ENCODE measurements around the gene CWC27.
"Not testable (repeated sequence)": the region's sequence is repeated elsewhere in the genome, so short reads cannot be mapped to it uniquely, and the experiment has no call there.

The CWC27 gene

GRCh38 chr5:64900618-64901017 is 131.9 kb downstream of the CWC27 start:
- in situ Hi-C loops (cut with HindIII; ENCODE audit: low sequenced_read_pairs): no loop called here

DNA sequence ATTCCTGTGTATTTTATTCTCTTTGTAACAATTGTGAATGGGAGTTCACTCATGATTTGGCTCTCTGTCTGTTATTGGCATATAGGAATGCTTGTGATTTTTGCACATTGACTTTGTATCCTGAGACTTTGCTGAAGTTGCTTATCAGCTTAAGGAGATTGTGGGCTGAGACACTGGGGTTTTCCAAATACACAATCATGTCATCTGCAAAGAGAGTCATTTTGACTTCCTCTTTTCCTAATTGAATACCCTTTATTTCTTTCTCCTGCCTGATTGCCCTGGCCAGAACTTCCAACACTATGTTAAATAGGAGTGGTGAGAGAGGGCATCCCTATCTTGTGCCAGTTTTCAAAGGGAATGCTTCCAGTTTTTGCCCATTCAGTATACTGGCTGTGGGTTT is 138.7 kb downstream of the CWC27 start:
- in situ Hi-C loops (cut with HindIII; ENCODE audit: low sequenced_read_pairs): not testable (repeated sequence)

- in situ Hi-C loops (cut with HindIII; ENCODE audit: low sequenced_read_pairs): loop anchor here (5.0 kb wide), 1 partner anchor 102 kb away; no protein-coding TSS in a partner anchor
Observed at GRCh38 chr5:64914396-64914795, 145.7 kb downstream of the CWC27 start.

DNA sequence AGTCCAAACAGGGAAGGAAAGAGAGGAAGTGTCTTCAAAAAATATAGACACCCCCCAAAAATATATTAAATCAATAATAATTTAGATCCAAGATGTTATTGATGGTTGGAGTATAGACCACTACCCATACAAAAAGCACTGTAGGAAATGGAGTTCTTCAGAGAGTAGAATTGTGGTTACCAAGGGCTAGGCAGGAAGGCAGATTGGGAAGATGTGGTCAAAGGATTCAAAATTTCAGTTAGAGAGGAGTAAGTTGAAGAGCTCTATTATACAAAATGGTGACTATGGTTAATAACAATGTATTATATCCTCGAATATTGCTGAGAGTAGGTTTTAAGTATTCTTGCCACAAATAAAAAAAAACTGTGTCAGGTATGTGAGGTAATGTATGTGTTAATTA is 149.4 kb downstream of the CWC27 start:
- in situ Hi-C loops (cut with HindIII; ENCODE audit: low sequenced_read_pairs): no loop called here

DNA sequence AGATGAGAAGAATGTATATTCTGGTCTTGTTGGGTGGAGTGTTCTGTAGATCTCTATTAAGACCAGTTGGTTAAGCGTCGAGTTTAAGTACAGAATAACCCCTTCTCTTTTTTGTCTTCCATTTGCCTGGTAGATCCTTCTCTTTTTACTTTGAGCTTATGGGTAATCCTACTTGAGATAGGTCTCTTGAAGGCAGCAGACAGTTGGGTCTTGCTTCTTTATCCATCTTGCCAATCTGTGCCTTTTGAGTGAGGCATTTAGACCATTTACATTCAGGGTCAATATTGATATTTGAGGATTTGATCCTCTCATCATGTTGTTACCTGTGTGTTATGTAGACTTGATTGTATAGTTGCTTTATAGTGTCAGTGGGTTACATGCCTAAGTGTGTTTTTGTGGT is 152.7 kb downstream of the CWC27 start:
- in situ Hi-C loops (cut with HindIII; ENCODE audit: low sequenced_read_pairs): no loop called here

DNA sequence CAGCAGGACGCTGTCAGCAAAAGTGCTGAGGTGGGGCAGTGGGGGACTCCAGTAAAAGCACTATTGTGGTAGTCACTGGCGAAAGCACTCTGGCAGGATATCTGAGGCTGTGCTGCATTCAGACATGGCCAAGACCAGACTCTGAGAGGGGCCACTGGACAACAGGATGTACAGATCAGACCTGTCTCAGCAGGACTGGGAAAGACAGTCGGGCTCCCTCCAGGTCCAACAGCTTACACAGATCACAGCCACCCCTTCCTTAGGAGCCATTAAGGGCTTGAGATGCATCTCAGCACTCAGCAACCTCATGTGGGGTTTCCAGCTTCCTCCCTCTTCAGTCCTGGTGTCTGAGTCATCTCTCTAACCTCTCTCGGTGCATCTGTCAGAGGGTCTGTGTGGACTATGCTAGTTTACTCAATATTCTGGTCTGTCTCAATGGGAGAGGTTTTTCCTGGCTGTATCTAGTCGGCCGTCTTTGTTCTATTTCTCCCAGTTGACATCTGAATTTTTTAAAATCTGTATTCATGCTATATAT is 154.5 kb downstream of the CWC27 start:
- in situ Hi-C loops (cut with HindIII; ENCODE audit: low sequenced_read_pairs): no loop called here

DNA sequence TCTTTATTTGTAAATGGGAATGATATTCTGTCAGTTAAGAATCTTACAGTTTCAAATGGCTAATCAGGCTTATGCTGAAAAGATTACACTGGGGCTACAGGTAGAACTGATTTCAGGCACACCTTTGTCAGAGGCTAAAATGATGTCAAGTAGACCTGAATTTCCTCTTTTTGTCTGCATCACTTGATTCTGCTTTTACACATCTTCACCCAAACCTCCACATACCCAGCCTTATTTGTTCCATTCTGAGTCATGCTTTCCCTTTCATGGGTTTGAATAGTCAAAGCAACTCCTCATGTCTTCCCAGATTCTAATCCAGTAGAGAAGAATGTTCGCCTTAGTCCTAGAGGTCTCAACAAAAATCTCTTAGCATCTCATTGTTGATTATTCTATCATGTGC is 156.4 kb downstream of the CWC27 start:
- in situ Hi-C loops (cut with HindIII; ENCODE audit: low sequenced_read_pairs): no loop called here

DNA sequence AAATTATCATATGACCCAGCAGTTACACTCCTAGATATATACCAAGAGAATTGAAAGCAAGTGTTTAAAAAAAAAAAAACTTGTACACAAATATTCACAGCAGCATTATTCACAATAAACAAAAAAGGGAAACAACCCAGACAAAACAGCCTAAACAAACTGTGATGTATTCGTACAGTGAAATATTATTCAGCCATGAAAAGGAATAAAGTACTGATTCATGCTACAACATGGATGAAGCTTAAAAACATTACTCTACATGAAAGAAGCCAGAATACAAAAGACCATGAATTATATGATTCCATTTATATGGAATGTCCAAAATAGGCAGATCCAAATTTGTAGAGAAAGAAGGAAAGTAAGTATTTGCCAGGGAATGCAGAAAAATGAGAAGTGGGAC is 161.1 kb downstream of the CWC27 start:
- in situ Hi-C loops (cut with HindIII; ENCODE audit: low sequenced_read_pairs): no loop called here

DNA sequence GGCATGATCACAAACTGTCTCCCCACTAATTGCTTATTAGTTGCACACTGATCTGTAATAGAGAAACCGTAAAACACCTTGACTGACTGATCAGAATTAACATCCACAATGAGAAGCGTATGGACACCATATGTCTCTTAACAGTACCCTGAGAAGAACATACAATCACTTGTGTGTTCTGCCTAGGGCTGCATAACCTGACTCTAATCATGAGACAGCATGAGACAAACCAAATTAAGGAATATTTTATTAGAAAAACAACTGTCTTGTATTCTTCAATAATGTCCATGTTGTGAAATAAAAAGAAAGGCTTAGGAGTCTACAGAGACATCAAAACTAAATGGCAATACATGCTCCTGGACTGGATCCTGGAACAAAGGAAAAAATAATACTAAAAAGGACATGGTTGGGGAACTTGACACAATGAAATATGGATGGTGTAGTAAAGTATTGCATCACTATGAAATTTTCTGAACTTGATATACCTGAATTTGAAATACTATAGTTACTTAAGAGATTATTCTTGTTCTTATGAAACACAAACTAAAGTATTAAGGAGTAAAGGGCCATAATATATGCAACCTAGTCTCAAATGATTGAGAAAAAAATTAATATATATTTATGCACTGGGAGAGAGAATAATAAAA is 162.1 kb downstream of the CWC27 start:
- in situ Hi-C loops (cut with HindIII; ENCODE audit: low sequenced_read_pairs): no loop called here

DNA sequence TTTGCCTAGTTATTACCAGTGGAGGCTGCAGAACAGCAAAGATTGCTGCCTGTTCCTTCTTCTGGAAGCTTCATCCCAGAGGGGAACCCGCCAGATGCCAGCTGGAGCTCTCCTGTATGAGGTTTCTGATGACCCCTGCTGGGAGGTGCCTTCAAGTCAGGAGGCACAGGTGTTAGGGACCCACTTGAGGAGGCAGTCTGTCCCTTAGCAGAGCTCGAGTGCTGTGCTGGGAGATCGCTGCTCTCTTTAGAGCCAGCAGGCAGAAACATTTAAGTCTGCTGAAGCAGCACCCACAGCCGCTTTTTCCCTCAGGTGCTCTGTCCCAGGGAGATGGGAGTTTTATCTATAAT is 170.7 kb downstream of the CWC27 start:
- in situ Hi-C loops (cut with HindIII; ENCODE audit: low sequenced_read_pairs): not testable (repeated sequence)

- in situ Hi-C loops (cut with HindIII; ENCODE audit: low sequenced_read_pairs): no loop called here
Observed at GRCh38 chr5:64939772-64940510, 171.2 kb downstream of the CWC27 start.

DNA sequence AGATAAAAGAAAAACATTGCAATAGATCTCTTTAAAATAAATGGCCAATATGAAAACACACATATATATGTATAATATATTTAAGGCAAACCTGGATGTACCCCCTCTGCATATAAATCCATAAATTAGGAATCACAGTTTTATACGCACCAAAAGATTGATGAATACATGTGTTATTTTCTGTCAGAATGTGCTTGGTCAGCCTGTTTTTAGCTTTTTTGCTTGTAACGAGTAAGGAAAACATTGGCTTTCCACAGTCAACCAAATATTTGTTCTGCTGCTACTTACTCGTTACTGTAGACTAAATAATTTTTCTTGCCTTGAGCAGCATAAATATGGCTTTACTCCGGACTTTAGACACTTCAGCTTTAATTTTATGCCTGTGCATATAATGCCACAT is 173.7 kb downstream of the CWC27 start:
- in situ Hi-C loops (cut with HindIII; ENCODE audit: low sequenced_read_pairs): no loop called here

DNA sequence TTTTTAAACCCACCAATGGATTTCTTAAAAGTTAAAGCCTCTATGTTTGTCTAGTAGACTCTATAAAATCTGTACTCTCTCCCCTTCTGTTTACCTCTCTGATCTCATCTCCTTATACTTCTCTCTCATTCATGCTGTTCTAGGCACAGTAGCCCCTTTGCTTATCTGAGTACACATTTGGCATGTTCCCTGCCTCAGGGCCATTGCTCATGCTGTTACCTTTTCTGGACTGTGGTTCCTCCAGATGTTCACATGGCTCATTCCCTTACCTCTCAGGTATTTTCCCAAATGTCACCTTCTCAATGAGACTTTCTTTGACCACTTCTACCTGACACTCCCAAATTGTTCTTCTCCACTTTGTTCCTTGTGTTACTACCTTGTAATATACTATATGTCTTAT is 176.1 kb downstream of the CWC27 start:
- in situ Hi-C loops (cut with HindIII; ENCODE audit: low sequenced_read_pairs): no loop called here

- in situ Hi-C loops (cut with HindIII; ENCODE audit: low sequenced_read_pairs): no loop called here
Observed at GRCh38 chr5:64947031-64947430, 178.3 kb downstream of the CWC27 start.

- in situ Hi-C loops (cut with HindIII; ENCODE audit: low sequenced_read_pairs): no loop called here
Observed at GRCh38 chr5:64947801-64948200, 179.1 kb downstream of the CWC27 start.

DNA sequence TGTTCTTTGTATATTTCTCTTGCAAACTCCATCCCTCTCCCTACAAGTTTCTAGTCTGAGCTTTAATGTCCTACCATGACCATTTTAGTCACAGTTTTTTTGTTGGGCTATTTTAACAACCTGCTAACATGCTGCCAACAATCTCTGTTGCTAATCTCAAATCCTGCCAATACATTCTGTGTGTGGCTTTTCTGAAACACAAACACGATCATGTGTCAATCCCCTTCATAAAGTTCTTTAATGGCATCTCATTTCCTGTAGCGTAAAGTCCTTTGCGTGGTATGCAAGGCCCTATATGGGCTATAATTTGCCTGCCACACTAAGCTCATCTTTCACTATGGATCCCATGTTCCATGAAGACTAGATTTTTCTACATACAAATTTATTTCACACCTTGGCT is 180.6 kb downstream of the CWC27 start:
- in situ Hi-C loops (cut with HindIII; ENCODE audit: low sequenced_read_pairs): no loop called here

DNA sequence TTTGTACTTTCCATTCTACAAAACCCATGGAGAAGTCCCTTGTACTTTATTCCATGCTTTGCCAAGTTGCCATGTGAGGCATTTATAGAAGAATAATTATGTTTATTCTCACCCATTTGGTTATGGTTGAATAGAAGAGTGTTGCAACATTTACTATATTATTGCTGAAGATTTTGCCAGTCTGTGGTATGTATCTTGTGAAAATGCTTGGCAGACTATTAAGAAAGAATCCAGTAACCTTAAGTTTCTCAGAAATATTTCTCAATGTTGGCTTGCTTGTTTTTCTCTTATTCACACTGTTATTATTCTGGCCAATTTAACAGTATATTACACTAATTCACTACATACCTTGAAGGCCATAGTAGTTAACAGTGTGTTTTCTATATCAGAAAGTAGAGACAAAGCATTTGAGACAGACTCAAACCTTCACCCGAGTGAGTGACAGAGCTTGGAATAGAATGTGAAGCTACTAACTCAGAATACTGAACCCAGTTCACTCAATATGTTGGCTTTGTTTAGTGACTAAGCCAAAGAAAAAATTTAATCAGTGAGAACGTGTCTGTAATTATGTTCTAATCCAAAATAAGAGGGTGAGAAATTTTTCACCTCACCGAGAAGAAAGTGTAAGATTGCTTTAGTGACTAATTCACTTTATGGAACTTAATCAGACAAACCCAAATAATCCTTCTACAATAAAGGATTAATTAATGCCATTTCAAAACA is 184.4 kb downstream of the CWC27 start:
- in situ Hi-C loops (cut with HindIII; ENCODE audit: low sequenced_read_pairs): loop anchor here (25.0 kb wide), 1 partner anchor 534 kb away; the partner anchor contains the start of gene ADAMTS6

- in situ Hi-C loops (cut with HindIII; ENCODE audit: low sequenced_read_pairs): loop anchor here (25.0 kb wide), 1 partner anchor 533 kb away; the partner anchor contains the start of gene ADAMTS6
Observed at GRCh38 chr5:64954518-64954917, 185.8 kb downstream of the CWC27 start.

- in situ Hi-C loops (cut with HindIII; ENCODE audit: low sequenced_read_pairs): loop anchor here (25.0 kb wide), 1 partner anchor 528 kb away; the partner anchor contains the start of gene ADAMTS6
Observed at GRCh38 chr5:64958757-64959391, 190.1 kb downstream of the CWC27 start.

DNA sequence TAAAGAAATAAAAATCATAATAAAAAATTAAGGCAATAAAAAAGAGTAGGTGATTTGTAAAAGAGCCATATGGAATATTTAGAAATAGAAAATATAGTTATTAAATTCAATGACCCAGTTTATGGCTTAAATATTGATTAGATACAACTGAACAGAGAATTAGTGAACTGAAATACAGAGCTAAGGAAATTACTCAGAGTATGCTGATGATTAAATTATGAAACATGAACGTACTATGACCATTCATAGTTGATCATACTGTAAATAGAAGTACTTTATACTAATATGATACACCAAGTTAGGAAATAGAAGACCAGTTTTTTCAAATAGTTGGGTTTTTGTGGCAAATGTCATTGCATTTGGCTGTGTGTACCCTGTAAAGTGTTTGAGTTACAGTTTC is 194.5 kb downstream of the CWC27 start:
- in situ Hi-C loops (cut with HindIII; ENCODE audit: low sequenced_read_pairs): loop anchor here (25.0 kb wide), 1 partner anchor 524 kb away; the partner anchor contains the start of gene ADAMTS6

- in situ Hi-C loops (cut with HindIII; ENCODE audit: low sequenced_read_pairs): loop anchor here (25.0 kb wide), 1 partner anchor 519 kb away; the partner anchor contains the start of gene ADAMTS6
Observed at GRCh38 chr5:64968591-64969110, 199.9 kb downstream of the CWC27 start.

All from endothelial cell of hepatic sinusoid (primary cell).